ENCODE results near the gene PAK1. TPM values are rescaled to one million over a fixed set of nuclear protein-coding genes. Genes with fewer than 3 reads are reported as not detected.
"Not testable (repeated sequence)": the region's sequence is repeated elsewhere in the genome, so short reads cannot be mapped to it uniquely, and the experiment has no call there.

PAK1 gene
- total RNA-seq, 2 donors from 2014 or later: 13.1 to 16.7 TPM

- H3K9me3 ChIP-seq (ENCODE audit: control insufficient read depth, low read length, poor library complexity, severe bottlenecking): no peaks in the 10 kb centered on the region
- Mint-ChIP-seq H3K4me3 (no peak overlapping the region), H3K36me3 (ENCODE audit: low read depth) (peaks cover 4% of the 10 kb centered on the region), H3K27me3 (peaks cover 51% of the 10 kb centered on the region), H3K27ac (no peak overlapping the region), H3K4me1 (no peaks in the 10 kb centered on the region)
- ATAC-seq (no peak), DNase-seq (no peak)
Observed at GRCh38 chr11:77503006-77503405, 29.1 kb upstream of the PAK1 start.

GRCh38 chr11:77502346-77502905 is 28.5 kb upstream of the PAK1 start:
- peaks cover 47% of the 10 kb centered on the region for H3K27me3 Mint-ChIP-seq
- ATAC-seq (no peak), DNase-seq (no peak)
- no peak overlapping the region for H3K4me3 Mint-ChIP-seq
- H3K9me3 ChIP-seq (ENCODE audit: control insufficient read depth, low read length, poor library complexity, severe bottlenecking): no peaks in the 10 kb centered on the region
- no peak overlapping the region for H3K27ac Mint-ChIP-seq
- peaks cover 4% of the 10 kb centered on the region for H3K36me3 Mint-ChIP-seq (ENCODE audit: low read depth)
- H3K4me1 Mint-ChIP-seq: no peaks in the 10 kb centered on the region

GRCh38 chr11:77501758-77502157 is 27.9 kb upstream of the PAK1 start:
- DNase-seq (no peak), ATAC-seq (no peak)
- H3K4me3 Mint-ChIP-seq: no peak overlapping the region
- peaks cover 4% of the 10 kb centered on the region for H3K36me3 Mint-ChIP-seq (ENCODE audit: low read depth)
- no peaks in the 10 kb centered on the region for H3K9me3 ChIP-seq (ENCODE audit: control insufficient read depth, low read length, poor library complexity, severe bottlenecking)
- H3K4me1 Mint-ChIP-seq: no peaks in the 10 kb centered on the region
- no peak overlapping the region for H3K27ac Mint-ChIP-seq
- peaks cover 42% of the 10 kb centered on the region for H3K27me3 Mint-ChIP-seq

DNA sequence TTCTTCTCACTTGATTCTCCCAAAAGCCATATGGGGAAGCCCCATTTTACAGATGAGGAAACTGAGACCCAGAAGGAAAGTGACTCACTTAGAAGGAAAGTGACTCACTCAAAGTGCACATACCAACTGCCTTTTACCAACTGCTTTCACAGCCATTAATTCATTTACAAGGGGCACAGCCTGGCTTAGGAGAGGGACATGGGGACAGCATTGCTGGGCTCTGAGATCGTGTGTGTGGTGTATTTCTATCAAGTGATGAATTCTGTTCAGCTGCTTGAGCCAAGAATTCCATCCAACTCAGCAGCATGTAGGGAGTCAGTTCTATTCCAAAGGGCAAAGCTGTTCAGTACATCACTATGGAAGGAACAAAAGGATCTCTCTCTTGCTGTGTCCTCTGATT is 23.5 kb upstream of the PAK1 start:
- no peak overlapping the region for H3K4me3 Mint-ChIP-seq
- H3K9me3 ChIP-seq (ENCODE audit: control insufficient read depth, low read length, poor library complexity, severe bottlenecking): no peaks in the 10 kb centered on the region
- H3K4me1 Mint-ChIP-seq: no peaks in the 10 kb centered on the region
- H3K27me3 Mint-ChIP-seq: peaks cover 18% of the 10 kb centered on the region
- no peaks in the 10 kb centered on the region for H3K36me3 Mint-ChIP-seq (ENCODE audit: low read depth)
- H3K27ac Mint-ChIP-seq: no peak overlapping the region
- DNase-seq (no peak), ATAC-seq (no peak)

- DNase-seq: no peak
- no peak overlapping the region for H3K27ac Mint-ChIP-seq
- ATAC-seq: no peak
- H3K27me3 Mint-ChIP-seq: peaks cover 25% of the 10 kb centered on the region
- H3K9me3 ChIP-seq (ENCODE audit: control insufficient read depth, low read length, poor library complexity, severe bottlenecking): no peaks in the 10 kb centered on the region
- no peaks in the 10 kb centered on the region for H3K36me3 Mint-ChIP-seq (ENCODE audit: low read depth)
- no peaks in the 10 kb centered on the region for H3K4me1 Mint-ChIP-seq
- H3K4me3 Mint-ChIP-seq: no peak overlapping the region
Observed at GRCh38 chr11:77495526-77495925, 21.6 kb upstream of the PAK1 start.

GRCh38 chr11:77490035-77490434 is 16.1 kb upstream of the PAK1 start:
- not testable (repeated sequence) for ATAC-seq; H3K9me3 ChIP-seq (ENCODE audit: control insufficient read depth, low read length, poor library complexity, severe bottlenecking); H3K4me3 Mint-ChIP-seq; H3K36me3 Mint-ChIP-seq (ENCODE audit: low read depth); H3K4me1 Mint-ChIP-seq; DNase-seq; H3K27ac Mint-ChIP-seq
- peaks cover 12% of the 10 kb centered on the region for H3K27me3 Mint-ChIP-seq

- Mint-ChIP-seq H3K4me3 (no peak overlapping the region), H3K4me1 (no peaks in the 10 kb centered on the region), H3K27ac (no peak overlapping the region), H3K36me3 (ENCODE audit: low read depth) (no peaks in the 10 kb centered on the region), H3K27me3 (peaks cover 30% of the 10 kb centered on the region)
- H3K9me3 ChIP-seq (ENCODE audit: control insufficient read depth, low read length, poor library complexity, severe bottlenecking): no peaks in the 10 kb centered on the region
- DNase-seq (no peak), ATAC-seq (no peak)
Observed at GRCh38 chr11:77487790-77488189, 13.9 kb upstream of the PAK1 start.

DNA sequence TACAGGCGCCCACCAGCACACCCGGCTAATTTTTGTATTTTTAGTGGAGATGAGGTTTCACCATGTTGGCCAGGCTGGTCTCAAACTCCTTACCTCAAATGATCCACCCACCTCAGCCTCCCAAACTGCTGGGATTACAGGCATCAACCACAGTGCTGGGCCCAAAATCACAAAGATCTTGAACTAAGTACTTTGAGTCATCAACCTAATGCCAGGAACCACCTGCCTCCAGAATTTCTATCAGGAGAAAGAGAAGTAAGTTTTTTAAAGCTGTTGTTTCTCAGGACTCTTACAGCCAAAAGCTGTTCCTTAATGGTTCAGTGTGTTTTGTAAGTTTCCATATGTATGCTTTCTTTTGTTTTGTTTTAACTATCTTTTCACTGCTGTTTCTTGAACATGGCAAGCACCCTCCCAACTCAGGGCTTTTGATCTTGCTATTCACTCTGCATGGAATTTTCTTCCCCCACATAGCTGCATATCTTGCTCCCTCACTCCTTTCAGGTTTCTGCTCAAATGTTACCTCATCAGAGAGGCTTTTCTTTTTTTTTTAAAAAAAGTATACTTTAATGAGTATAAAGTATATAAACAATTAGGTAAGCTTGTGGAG is 6.0 kb upstream of the PAK1 start:
- Mint-ChIP-seq H3K27me3 (peaks cover 18% of the 10 kb centered on the region), H3K27ac (no peak overlapping the region), H3K4me1 (no peaks in the 10 kb centered on the region), H3K36me3 (ENCODE audit: low read depth) (no peaks in the 10 kb centered on the region), H3K4me3 (no peak overlapping the region)
- ATAC-seq (no peak), DNase-seq (no peak)
- no peaks in the 10 kb centered on the region for H3K9me3 ChIP-seq (ENCODE audit: control insufficient read depth, low read length, poor library complexity, severe bottlenecking)

- H3K9me3 ChIP-seq (ENCODE audit: control insufficient read depth, low read length, poor library complexity, severe bottlenecking): no peaks in the 10 kb centered on the region
- Mint-ChIP-seq H3K27ac (peak overlapping the region; percentile 96), H3K36me3 (ENCODE audit: low read depth) (peaks cover 3% of the 10 kb centered on the region), H3K27me3 (peaks cover 3% of the 10 kb centered on the region), H3K4me3 (peak overlapping the region; percentile 93), H3K4me1 (peaks cover 13% of the 10 kb centered on the region)
- ATAC-seq (no peak), DNase-seq (no peak)
Observed at GRCh38 chr11:77475206-77475605, 1.3 kb upstream of the PAK1 start.

DNA sequence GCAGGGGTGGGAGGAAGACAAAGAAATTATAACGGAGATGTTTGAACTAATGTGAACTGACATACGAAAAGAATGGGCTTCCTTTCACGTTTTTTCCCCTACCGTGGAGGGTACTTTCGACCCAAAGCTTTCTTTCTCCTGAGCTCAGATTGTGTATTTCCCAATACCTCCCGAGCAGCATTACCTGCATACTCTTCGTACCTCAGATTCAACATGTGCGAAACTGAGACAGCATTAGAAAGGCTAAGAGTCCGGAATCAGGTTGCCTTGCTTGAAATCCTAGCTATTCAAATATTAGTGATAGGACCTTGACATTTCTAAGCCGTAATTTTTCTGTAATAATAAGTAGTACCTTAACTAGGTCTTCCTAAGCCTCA is 778 bp upstream of the PAK1 start:
- Mint-ChIP-seq H3K27me3 (peaks cover 5% of the 10 kb centered on the region), H3K36me3 (ENCODE audit: low read depth) (peaks cover 4% of the 10 kb centered on the region), H3K4me1 (peaks cover 14% of the 10 kb centered on the region), H3K27ac (peak overlapping the region; percentile 96), H3K4me3 (peak overlapping the region; percentile 93)
- H3K9me3 ChIP-seq (ENCODE audit: control insufficient read depth, low read length, poor library complexity, severe bottlenecking): no peaks in the 10 kb centered on the region
- no peak for ATAC-seq
- no peak for DNase-seq

DNA sequence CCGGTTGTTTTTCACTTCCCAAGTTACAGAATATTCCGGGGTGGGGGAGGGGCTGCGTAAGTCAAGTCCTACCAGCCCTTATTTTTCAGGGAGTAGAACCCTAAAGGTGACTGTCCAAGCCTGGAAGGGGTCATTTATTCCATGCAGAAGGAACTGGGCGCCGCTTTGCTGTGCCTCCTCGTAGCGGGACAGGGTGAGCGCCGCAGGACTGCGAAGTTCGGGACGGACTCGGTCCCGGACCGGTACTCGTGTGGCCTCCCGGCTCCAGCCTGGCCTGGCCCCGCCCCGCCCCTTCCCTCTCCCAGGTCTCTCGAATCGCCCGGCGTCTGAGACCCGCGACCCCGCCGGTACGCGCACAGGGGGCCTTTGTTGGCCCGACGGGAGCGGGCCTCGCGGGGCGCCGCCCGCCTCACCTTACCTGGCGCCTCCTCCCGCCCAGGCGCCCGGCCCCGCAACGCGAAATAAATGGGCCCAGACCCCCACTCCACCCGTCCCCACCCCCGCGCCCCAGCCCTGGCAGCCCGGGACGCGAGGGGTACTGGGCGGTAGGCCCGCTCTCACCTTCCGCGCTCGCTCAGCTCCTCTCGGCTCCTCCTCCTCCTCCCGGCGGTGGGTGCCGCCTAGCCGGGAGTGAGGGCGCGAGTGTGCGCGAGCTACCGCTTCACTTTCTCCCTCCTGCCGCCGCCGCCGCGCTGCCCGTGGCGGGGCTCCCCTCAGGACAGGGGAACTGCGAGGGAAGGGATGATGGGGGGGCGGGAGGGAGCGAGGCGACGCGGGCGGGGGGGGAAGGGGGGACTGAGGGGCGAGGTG is 698 bp downstream of the PAK1 start:
- DNase-seq: peak; percentile 34 to 38 (median 36)
- Mint-ChIP-seq H3K36me3 (ENCODE audit: low read depth) (peaks cover 4% of the 10 kb centered on the region), H3K27me3 (peaks cover 16% of the 10 kb centered on the region), H3K4me1 (peaks cover 14% of the 10 kb centered on the region), H3K27ac (peak overlapping the region; percentile 96), H3K4me3 (peak overlapping the region; percentile 93)
- ATAC-seq: peak; percentile 50
- H3K9me3 ChIP-seq (ENCODE audit: control insufficient read depth, low read length, poor library complexity, severe bottlenecking): no peaks in the 10 kb centered on the region

GRCh38 chr11:77471558-77472193 is 2.2 kb downstream of the PAK1 start:
- Mint-ChIP-seq H3K4me3 (peak overlapping the region; percentile 79), H3K27me3 (peaks cover 30% of the 10 kb centered on the region), H3K36me3 (ENCODE audit: low read depth) (peaks cover 7% of the 10 kb centered on the region), H3K27ac (peak overlapping the region; percentile 96), H3K4me1 (peaks cover 14% of the 10 kb centered on the region)
- DNase-seq (no peak), ATAC-seq (no peak)
- no peaks in the 10 kb centered on the region for H3K9me3 ChIP-seq (ENCODE audit: control insufficient read depth, low read length, poor library complexity, severe bottlenecking)

- Mint-ChIP-seq H3K36me3 (ENCODE audit: low read depth) (peaks cover 7% of the 10 kb centered on the region), H3K4me1 (peaks cover 14% of the 10 kb centered on the region), H3K4me3 (peak overlapping the region; percentile 78), H3K27ac (no peak overlapping the region), H3K27me3 (peaks cover 31% of the 10 kb centered on the region)
- DNase-seq (no peak), ATAC-seq (no peak)
- H3K9me3 ChIP-seq (ENCODE audit: control insufficient read depth, low read length, poor library complexity, severe bottlenecking): no peaks in the 10 kb centered on the region
Observed at GRCh38 chr11:77470971-77471370, 2.9 kb downstream of the PAK1 start.

All from T-helper 17 cell (primary cell).